OCI-LY7 (cell line): ENCODE data around the gene CNTNAP5. TPM values are rescaled to one million over a fixed set of nuclear protein-coding genes. Genes with fewer than 3 reads are reported as not detected.

Experiments
- BruUV-seq: library from RNA; stranded (reverse); fragments of 400-500 nt; replicated peaks from 2 replicates; lab custom pipeline; 2021; lab: Mats Ljungman, UMichigan
- CTCF ChIA-PET: fragments of 300-600 bp; sonication (Branson Sonifier 250); formaldehyde crosslinking; loops from one replicate; lab custom pipeline; 2022; ENCODE audit warnings: antibody characterized with exemption; ENCODE audit not compliant: unreplicated experiment; lab: Charles Lee
- POLR2A ChIA-PET: fragments of 300-600 bp; sonication (Branson Sonifier 250); formaldehyde crosslinking; loops from one replicate; lab custom pipeline; 2022; ENCODE audit warnings: antibody characterized with exemption; lab: Charles Lee
- DNase-seq: peaks from one replicate; pipeline ENCODE4 v3.0.0-alpha.2; 2015; ENCODE audit warnings: low spot score
- H2AFZ ChIP-seq: fragments of 200-600 bp; sonication (generic), shearing (Covaris generic); 2 replicates; pipeline ENCODE4 v1.6.1; 2014; ENCODE audit warnings: mild to moderate bottlenecking, antibody characterized with exemption, low read length, moderate library complexity
- H3K27ac ChIP-seq: fragments of 200-600 bp; sonication (generic); 2 replicates; pipeline ENCODE4 v1.5.1; 2014; ENCODE audit warnings: mixed run types, low read depth, mild to moderate bottlenecking, moderate library complexity, low read length, inconsistent platforms; ENCODE audit not compliant: poor library complexity, severe bottlenecking
- H3K36me3 ChIP-seq: fragments of 200-600 bp; sonication (generic); 2 replicates; pipeline ENCODE4 v1.6.1; 2014; ENCODE audit warnings: mild to moderate bottlenecking, antibody characterized with exemption, low read length, moderate library complexity, mixed read lengths; ENCODE audit not compliant: insufficient read depth
- H3K4me1 ChIP-seq: fragments of 200-600 bp; sonication (generic); 2 replicates; pipeline ENCODE4 v1.5.1; 2014; ENCODE audit warnings: mild to moderate bottlenecking, low read length; ENCODE audit not compliant: insufficient read depth, poor library complexity, severe bottlenecking
- H3K4me2 ChIP-seq: fragments of 200-600 bp; sonication (generic); 2 replicates; pipeline ENCODE4 v1.6.1; 2014; ENCODE audit warnings: mild to moderate bottlenecking, low read length
- H3K4me3 ChIP-seq: fragments of 200-600 bp; sonication (generic); 2 replicates; pipeline ENCODE4 v1.5.1; 2014; ENCODE audit warnings: mild to moderate bottlenecking, low read depth, low read length; ENCODE audit not compliant: poor library complexity, severe bottlenecking
- H3K79me2 ChIP-seq: fragments of 200-600 bp; sonication (generic); 2 replicates; pipeline ENCODE4 v1.6.1; 2016; ENCODE audit warnings: low read depth, mild to moderate bottlenecking, low read length, moderate library complexity, mixed read lengths; ENCODE audit not compliant: insufficient read depth
- H3K9me2 ChIP-seq: fragments of 200-600 bp; sonication (generic); 2 replicates; pipeline ENCODE4 v1.6.1; 2016; ENCODE audit warnings: mild to moderate bottlenecking, low read length, mixed read lengths; ENCODE audit not compliant: insufficient read depth
- H3K9me3 ChIP-seq: fragments of 200-600 bp; sonication (generic); 2 replicates; pipeline ENCODE4 v1.6.1; 2014; ENCODE audit warnings: mild to moderate bottlenecking, mixed run types, low read length, mixed read lengths
- H4K20me1 ChIP-seq: fragments of 200-600 bp; sonication (generic); 2 replicates; pipeline ENCODE4 v1.6.1; 2014; ENCODE audit warnings: mild to moderate bottlenecking, antibody characterized with exemption, low read length, moderate library complexity, mixed read lengths; ENCODE audit not compliant: insufficient read depth
- EZH2phosphoT487 ChIP-seq: fragments of 200-600 bp; sonication (generic); IDR thresholded peaks from 2 replicates; pipeline ENCODE4 v1.6.1; 2018; ENCODE audit warnings: low read depth, borderline replicate concordance, mild to moderate bottlenecking, mixed run types, antibody characterized with exemption, low read length, moderate library complexity, mixed read lengths
- intact Hi-C: fragments of 100-400 bp; cut with micrococcal nuclease; formaldehyde crosslinking; loops from one replicate; pipeline ENCODE4 v1.10.0; 2022; ENCODE audit not compliant: unreplicated experiment
- total RNA-seq, 2 experiments: library from RNA; depleted of rRNA in 1 of 2; stranded (reverse); fragments of >200 nt in 1 of 2; shearing (Covaris generic) in 1 of 2; gene quantifications; 2 replicates each; pipeline ENCODE4 v1.2.3, GENCODE V29; 2014 to 2022
- TF ChIP-seq, protein P1 (sequence below): fragments of 200-600 bp; sonication (generic); conservative IDR thresholded peaks from 2 replicates; pipeline ENCODE4 v1.5.1; 2014; ENCODE audit warnings: mild to moderate bottlenecking, antibody characterized with exemption, low read length, moderate library complexity, mixed read lengths

CNTNAP5 gene
- total RNA-seq, 2 experiments from 2014 or later: not detected

DNA sequence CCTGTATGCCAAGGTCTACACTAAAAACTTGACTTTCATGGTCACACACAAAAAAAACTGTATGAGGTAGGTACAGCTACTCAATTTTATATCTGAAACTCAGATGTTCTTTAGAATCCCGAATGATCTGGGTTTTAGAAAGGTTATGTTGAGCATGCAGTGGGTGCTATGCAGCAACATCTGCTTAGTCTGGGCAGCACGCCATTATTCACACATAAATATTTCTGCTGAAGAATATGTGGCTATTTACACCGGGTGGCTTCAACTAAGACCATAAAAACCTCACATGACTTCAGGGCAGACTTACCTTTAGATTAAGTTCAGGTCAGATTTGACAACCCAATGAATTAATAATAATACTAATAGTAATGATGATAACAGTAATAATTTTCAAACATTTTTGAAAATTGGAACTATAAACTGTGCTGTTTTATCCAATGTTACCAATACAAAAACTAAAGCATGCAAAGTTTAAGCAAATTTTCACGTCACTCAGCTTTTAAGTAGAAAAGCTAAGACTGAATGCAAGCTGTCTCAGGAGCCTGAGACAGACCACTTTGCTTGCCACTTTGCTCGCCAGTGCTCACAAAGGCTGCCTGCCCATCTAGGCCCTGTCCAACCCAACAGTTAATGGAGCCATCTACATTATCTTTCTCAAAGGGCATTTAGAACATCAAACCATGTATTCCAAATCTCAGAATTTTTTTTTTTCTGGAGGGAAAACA, 292.0 kb downstream of the CNTNAP5 start:
- no TSS peak for BruUV-seq
- no peak overlapping the region for H2AFZ ChIP-seq
- H3K4me3 ChIP-seq: no peak overlapping the region
- TF ChIP-seq, protein P1, sequence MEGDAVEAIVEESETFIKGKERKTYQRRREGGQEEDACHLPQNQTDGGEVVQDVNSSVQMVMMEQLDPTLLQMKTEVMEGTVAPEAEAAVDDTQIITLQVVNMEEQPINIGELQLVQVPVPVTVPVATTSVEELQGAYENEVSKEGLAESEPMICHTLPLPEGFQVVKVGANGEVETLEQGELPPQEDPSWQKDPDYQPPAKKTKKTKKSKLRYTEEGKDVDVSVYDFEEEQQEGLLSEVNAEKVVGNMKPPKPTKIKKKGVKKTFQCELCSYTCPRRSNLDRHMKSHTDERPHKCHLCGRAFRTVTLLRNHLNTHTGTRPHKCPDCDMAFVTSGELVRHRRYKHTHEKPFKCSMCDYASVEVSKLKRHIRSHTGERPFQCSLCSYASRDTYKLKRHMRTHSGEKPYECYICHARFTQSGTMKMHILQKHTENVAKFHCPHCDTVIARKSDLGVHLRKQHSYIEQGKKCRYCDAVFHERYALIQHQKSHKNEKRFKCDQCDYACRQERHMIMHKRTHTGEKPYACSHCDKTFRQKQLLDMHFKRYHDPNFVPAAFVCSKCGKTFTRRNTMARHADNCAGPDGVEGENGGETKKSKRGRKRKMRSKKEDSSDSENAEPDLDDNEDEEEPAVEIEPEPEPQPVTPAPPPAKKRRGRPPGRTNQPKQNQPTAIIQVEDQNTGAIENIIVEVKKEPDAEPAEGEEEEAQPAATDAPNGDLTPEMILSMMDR: no peak
- no peak for TF ChIP-seq EZH2phosphoT487
- H3K4me1 ChIP-seq: no peaks in the 10 kb centered on the region
- intact Hi-C loops: no loop called here
- no peaks in the 10 kb centered on the region for H3K36me3 ChIP-seq
- H3K9me2 ChIP-seq: no peaks in the 10 kb centered on the region
- no peak overlapping the region for H3K4me2 ChIP-seq
- CTCF ChIA-PET: no interaction called here
- DNase-seq: no peak
- no peaks in the 10 kb centered on the region for H3K79me2 ChIP-seq
- H3K9me3 ChIP-seq: no peaks in the 10 kb centered on the region
- no peak overlapping the region for H3K27ac ChIP-seq
- POLR2A ChIA-PET: interaction anchor here (0.6 to 0.8 kb wide), 2 partner anchors 12 to 30 kb away, joined by 4 to 5 read pairs; no protein-coding TSS in a partner anchor
- H4K20me1 ChIP-seq: no peaks in the 10 kb centered on the region; the same call in 1 of the 2 replicates

DNA sequence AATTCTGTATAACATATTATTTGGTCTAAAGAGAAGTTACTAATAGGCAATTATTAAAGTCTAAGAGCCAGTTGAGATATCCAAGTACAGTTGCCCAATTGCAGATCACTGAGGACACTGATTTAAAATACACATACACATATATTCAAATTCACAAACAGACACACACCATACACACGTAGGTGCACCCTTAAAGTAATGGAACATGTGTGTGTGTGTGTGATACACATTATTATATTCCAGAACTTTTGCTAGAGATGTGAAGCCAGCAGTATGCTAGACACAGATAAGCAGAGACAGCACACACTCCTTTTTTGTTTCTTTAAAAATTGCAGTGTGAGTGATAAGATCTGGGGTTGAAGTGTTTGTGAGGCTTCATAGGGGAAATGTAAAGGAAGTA, 292.5 kb downstream of the CNTNAP5 start:
- Histone ChIP-seq H3K9me2 (no peaks in the 10 kb centered on the region), H3K4me2 (no peak overlapping the region), H3K4me3 (no peak overlapping the region), H2AFZ (no peak overlapping the region), H3K36me3 (no peaks in the 10 kb centered on the region), H3K79me2 (no peaks in the 10 kb centered on the region), H3K4me1 (no peaks in the 10 kb centered on the region), H3K27ac (no peak overlapping the region), H3K9me3 (no peaks in the 10 kb centered on the region), H4K20me1 (no peaks in the 10 kb centered on the region; the same call in 1 of the 2 replicates)
- intact Hi-C loops: no loop called here
- ChIA-PET POLR2A (interaction anchor here (0.8 kb wide), 2 partner anchors 31 to 125 kb away, joined by 4 read pairs; no protein-coding TSS in a partner anchor), CTCF (no interaction called here)
- no TSS peak for BruUV-seq
- TF ChIP-seq, protein P1: no peak
- no peak for TF ChIP-seq EZH2phosphoT487
- no peak for DNase-seq

DNA sequence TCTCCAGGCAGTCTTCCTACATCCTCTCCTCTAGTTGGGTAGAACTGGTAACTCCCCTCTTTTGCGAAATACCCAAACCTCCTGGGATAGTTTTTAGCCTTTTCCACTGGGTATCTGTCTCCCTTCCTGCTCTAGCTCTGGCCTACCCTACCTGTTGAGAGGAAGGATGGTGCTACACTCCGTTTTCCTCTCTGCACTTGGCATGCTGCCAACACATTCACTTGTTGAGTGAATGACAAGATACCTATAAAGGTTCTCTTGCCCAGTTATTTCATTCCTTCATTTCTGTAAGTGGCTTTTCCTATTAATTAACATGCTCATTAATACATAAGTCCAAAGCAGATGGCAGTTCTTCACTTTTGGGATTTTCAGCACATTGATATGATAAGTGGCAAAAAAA, 293.8 kb downstream of the CNTNAP5 start:
- no peaks in the 10 kb centered on the region for H3K79me2 ChIP-seq
- H4K20me1 ChIP-seq: no peaks in the 10 kb centered on the region; the same call in 1 of the 2 replicates
- H3K4me2 ChIP-seq: no peak overlapping the region
- no peak overlapping the region for H3K27ac ChIP-seq
- ChIA-PET POLR2A (interaction anchor here (0.9 kb wide), 1 partner anchor 33 kb away, joined by 3 read pairs; no protein-coding TSS in a partner anchor), CTCF (no interaction called here)
- BruUV-seq: no TSS peak
- H3K4me3 ChIP-seq: no peak overlapping the region
- no peaks in the 10 kb centered on the region for H3K4me1 ChIP-seq
- intact Hi-C loops: no loop called here
- H3K36me3 ChIP-seq: no peaks in the 10 kb centered on the region
- no peak for DNase-seq
- H3K9me2 ChIP-seq: no peaks in the 10 kb centered on the region
- H2AFZ ChIP-seq: no peak overlapping the region
- TF ChIP-seq, protein P1: no peak
- TF ChIP-seq EZH2phosphoT487: no peak
- no peaks in the 10 kb centered on the region for H3K9me3 ChIP-seq
